H1 (cell line): Measurements from ENCODE around the gene ADCY1.

ENCODE experiments used
- MAX ChIP-seq: IDR thresholded peaks from 2 replicates; pipeline ENCODE4 v1.6.1; 2012; ENCODE audit warnings: inconsistent platforms
- RXRA ChIP-seq: IDR thresholded peaks from 2 replicates; pipeline ENCODE4 v1.6.1; 2011; ENCODE audit warnings: low read depth, mild to moderate bottlenecking, low read length, moderate library complexity; ENCODE audit not compliant: insufficient read depth
- TBP ChIP-seq: IDR thresholded peaks from 2 replicates; pipeline ENCODE4 v1.6.1; 2011; ENCODE audit warnings: low read depth, low read length, improper control_type of control experiment
- TF ChIP-seq, protein P1 (sequence below), 3 experiments: IDR thresholded peaks; 1 replicate in 2 of 3; 2 replicates in 1 of 3; pipeline versions ENCODE4 v1.5.1 to v1.6.1; 2011; ENCODE audit warnings: low read length in 3 of 3, mild to moderate bottlenecking in 3 of 3, inconsistent platforms in 2 of 3, low read depth in 1 of 3, moderate library complexity in 1 of 3; ENCODE audit not compliant: insufficient read depth in 1 of 3; ENCODE audit errors: control extremely low read depth in 1 of 3

DNA sequence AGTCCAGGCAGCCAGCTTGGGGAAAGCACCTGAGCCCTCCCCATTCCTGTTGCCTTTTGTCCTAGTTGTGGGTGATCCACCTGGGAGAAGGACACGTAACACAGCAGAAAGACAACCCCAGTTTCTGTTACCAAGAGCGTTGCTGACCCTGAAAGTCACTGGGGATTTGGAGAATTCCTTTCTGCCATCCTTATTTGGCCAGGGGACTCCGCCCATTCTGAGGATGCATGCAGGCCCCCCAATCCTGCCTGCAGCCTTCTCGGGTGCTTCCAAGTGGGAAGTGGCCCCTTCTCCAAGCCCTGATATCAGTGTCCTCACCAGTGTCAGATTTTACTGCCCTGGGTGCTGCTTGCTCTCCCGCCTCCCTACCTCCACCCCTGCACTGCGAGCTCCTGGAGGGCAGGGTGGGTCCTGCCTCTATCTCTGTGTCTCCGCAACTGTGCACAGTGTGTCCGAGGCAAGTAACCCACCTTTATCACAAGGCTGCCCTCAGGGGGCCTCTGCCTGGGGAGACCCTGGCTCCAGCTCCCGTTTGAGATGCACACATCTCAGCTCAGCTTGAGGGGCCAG, 9.2 kb upstream of the ADCY1 start:
- TF ChIP-seq, protein P1, sequence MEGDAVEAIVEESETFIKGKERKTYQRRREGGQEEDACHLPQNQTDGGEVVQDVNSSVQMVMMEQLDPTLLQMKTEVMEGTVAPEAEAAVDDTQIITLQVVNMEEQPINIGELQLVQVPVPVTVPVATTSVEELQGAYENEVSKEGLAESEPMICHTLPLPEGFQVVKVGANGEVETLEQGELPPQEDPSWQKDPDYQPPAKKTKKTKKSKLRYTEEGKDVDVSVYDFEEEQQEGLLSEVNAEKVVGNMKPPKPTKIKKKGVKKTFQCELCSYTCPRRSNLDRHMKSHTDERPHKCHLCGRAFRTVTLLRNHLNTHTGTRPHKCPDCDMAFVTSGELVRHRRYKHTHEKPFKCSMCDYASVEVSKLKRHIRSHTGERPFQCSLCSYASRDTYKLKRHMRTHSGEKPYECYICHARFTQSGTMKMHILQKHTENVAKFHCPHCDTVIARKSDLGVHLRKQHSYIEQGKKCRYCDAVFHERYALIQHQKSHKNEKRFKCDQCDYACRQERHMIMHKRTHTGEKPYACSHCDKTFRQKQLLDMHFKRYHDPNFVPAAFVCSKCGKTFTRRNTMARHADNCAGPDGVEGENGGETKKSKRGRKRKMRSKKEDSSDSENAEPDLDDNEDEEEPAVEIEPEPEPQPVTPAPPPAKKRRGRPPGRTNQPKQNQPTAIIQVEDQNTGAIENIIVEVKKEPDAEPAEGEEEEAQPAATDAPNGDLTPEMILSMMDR (IDR thresholded peaks at IDR 0.05; ENCODE audit: control extremely low read depth in 1 of 3, insufficient read depth in 1 of 3, low read depth in 1 of 3, low read length in 3 of 3), result no peak
- TF ChIP-seq TBP, result no peak
- TF ChIP-seq RXRA, result no peak
- no peak for TF ChIP-seq MAX
